Trophoblast cell (in vitro differentiated cells and primary cell): Measurements from ENCODE around the gene PANK1.

Source experiments
- DNase-seq, 2 donors: peaks; one replicate each; pipeline ENCODE4 v3.0.0-alpha.2; 2016
- H2AFZ ChIP-seq: 2 replicates; pipeline ENCODE4 v1.6.1; 2013; ENCODE audit warnings: low read length, moderate library complexity, mild to moderate bottlenecking; ENCODE audit not compliant: insufficient read depth, poor library complexity
- H2AK5ac ChIP-seq: 2 replicates; pipeline ENCODE4 v1.6.1; 2013; ENCODE audit warnings: mild to moderate bottlenecking, low read length
- H2BK120ac ChIP-seq: 2 replicates; pipeline ENCODE4 v1.6.1; 2013; ENCODE audit warnings: low read length, mild to moderate bottlenecking, moderate library complexity; ENCODE audit not compliant: insufficient read depth, poor library complexity
- H2BK12ac ChIP-seq: 2 replicates; pipeline ENCODE4 v1.6.1; 2013; ENCODE audit warnings: mild to moderate bottlenecking, low read length, moderate library complexity
- H2BK5ac ChIP-seq: 2 replicates; pipeline ENCODE4 v1.6.1; 2013; ENCODE audit warnings: low read length, low read depth, moderate library complexity, mild to moderate bottlenecking; ENCODE audit not compliant: poor library complexity
- H3K14ac ChIP-seq: 2 replicates; pipeline ENCODE4 v1.6.1; 2013; ENCODE audit warnings: mild to moderate bottlenecking, low read length
- H3K18ac ChIP-seq: 2 replicates; pipeline ENCODE4 v1.6.1; 2013; ENCODE audit warnings: mild to moderate bottlenecking, low read length
- H3K23ac ChIP-seq: 2 replicates; pipeline ENCODE4 v1.6.1; 2013; ENCODE audit warnings: low read length
- H3K27ac ChIP-seq: 2 replicates; pipeline ENCODE4 v1.5.1; 2013; ENCODE audit warnings: low read depth, mild to moderate bottlenecking, inconsistent platforms, low read length, moderate library complexity
- H3K27me3 ChIP-seq: 2 replicates; pipeline ENCODE4 v1.6.1; 2013; ENCODE audit warnings: inconsistent platforms, mild to moderate bottlenecking, low read length, moderate library complexity; ENCODE audit not compliant: insufficient read depth
- H3K36me3 ChIP-seq, 2 experiments: 1 replicate in 1 of 2; 2 replicates in 1 of 2; pipeline ENCODE4 v1.6.1; 2013; ENCODE audit warnings: low read length in 2 of 2, mild to moderate bottlenecking in 2 of 2, moderate library complexity in 1 of 2; ENCODE audit not compliant: insufficient read depth in 2 of 2, control insufficient read depth in 1 of 2
- H3K4ac ChIP-seq: 2 replicates; pipeline ENCODE4 v1.6.1; 2013; ENCODE audit warnings: low read depth, mild to moderate bottlenecking, low read length, moderate library complexity
- H3K4me1 ChIP-seq, 2 experiments: 1 replicate in 1 of 2; 2 replicates in 1 of 2; pipeline ENCODE4 v1.6.1; 2013; ENCODE audit warnings: low read length in 2 of 2, mild to moderate bottlenecking in 2 of 2, moderate library complexity in 1 of 2; ENCODE audit not compliant: insufficient read depth in 2 of 2, control insufficient read depth in 1 of 2
- H3K4me2 ChIP-seq: 2 replicates; pipeline ENCODE4 v1.6.1; 2013; ENCODE audit warnings: inconsistent platforms, mild to moderate bottlenecking, low read length, moderate library complexity
- H3K4me3 ChIP-seq: 2 replicates; pipeline ENCODE4 v1.5.1; 2013; ENCODE audit warnings: mild to moderate bottlenecking, low read depth, low read length, inconsistent platforms
- H3K79me1 ChIP-seq: one replicate; pipeline ENCODE4 v1.6.1; 2013; ENCODE audit warnings: low read length
- H3K79me2 ChIP-seq: 2 replicates; pipeline ENCODE4 v1.6.1; 2013; ENCODE audit warnings: low read length, mild to moderate bottlenecking; ENCODE audit not compliant: control insufficient read depth, insufficient read depth, poor library complexity
- H3K9ac ChIP-seq: 2 replicates; pipeline ENCODE4 v1.6.1; 2013; ENCODE audit warnings: mild to moderate bottlenecking, low read length
- H3K9me3 ChIP-seq: 2 replicates; pipeline ENCODE4 v1.6.1; 2013; ENCODE audit warnings: low read depth, mild to moderate bottlenecking, control low read depth, inconsistent platforms, low read length; ENCODE audit not compliant: insufficient read depth
- H4K12ac ChIP-seq: 2 replicates; pipeline ENCODE4 v1.6.1; 2013; ENCODE audit warnings: low read depth, mild to moderate bottlenecking, low read length, moderate library complexity
- H4K8ac ChIP-seq: 2 replicates; pipeline ENCODE4 v1.6.1; 2013; ENCODE audit warnings: low read depth, mild to moderate bottlenecking, low read length, moderate library complexity
- H4K91ac ChIP-seq: one replicate; pipeline ENCODE4 v1.6.1; 2013; ENCODE audit warnings: low read depth, mild to moderate bottlenecking, low read length, moderate library complexity
- WGBS: extraction: QIAGEN DNeasy Blood & Tissue Kit; methylation state at CpG from one replicate; pipeline ENCODE4 v1.1.7; 2013; ENCODE audit warnings: missing lambda C conversion rate; ENCODE audit not compliant: insufficient read length, insufficient coverage; ENCODE audit errors: extremely low coverage; 5-methylcytosine and 5-hydroxymethylcytosine counted together

PANK1 gene

DNA sequence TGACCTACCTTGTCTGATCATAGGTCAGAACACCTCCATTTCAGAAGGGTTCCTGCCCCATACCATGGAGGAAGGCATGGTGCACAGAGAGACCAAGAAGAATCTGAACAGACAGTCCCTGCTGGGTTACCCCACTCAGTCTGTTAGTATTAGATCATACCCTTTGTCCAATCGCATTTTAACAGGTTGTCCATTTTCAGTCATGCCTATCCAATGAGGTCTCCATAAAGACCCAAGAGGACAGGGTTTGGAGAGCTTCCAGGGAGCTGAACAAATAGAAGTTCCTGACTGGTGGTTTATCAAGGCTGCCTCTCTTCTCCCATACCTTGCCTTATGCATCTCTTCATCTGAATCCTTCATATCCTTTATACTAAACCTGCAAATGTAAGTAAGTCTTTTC lies 88.4 kb downstream of the PANK1 start:
- WGBS, result no CpG with 5 or more reads among the region's 1 CpG
- H3K4ac ChIP-seq, result no peak overlapping the region
- no peak overlapping the region for H2AFZ ChIP-seq
- no peak overlapping the region for H3K23ac ChIP-seq
- H2BK12ac ChIP-seq, result no peak overlapping the region
- no peak overlapping the region for H3K4me3 ChIP-seq
- H3K18ac ChIP-seq, result no peak overlapping the region
- no peak overlapping the region for H4K8ac ChIP-seq
- no peak overlapping the region for H3K27ac ChIP-seq
- H2BK5ac ChIP-seq, result no peak overlapping the region
- no peak overlapping the region for H3K14ac ChIP-seq
- H3K4me2 ChIP-seq, result no peak overlapping the region
- no peak overlapping the region for H2BK120ac ChIP-seq
- H3K79me2 ChIP-seq, result no peaks in the 10 kb centered on the region
- H3K36me3 ChIP-seq, result no peaks in the 10 kb centered on the region
- H4K91ac ChIP-seq, result no peak overlapping the region
- no peaks in the 10 kb centered on the region for H3K27me3 ChIP-seq
- no peak overlapping the region for H3K9ac ChIP-seq
- no peak overlapping the region for H2AK5ac ChIP-seq
- H3K4me1 ChIP-seq, result no peaks in the 10 kb centered on the region
- H4K12ac ChIP-seq, result no peak overlapping the region
- H3K79me1 ChIP-seq, result no peaks in the 10 kb centered on the region
- H3K9me3 ChIP-seq, result no peaks in the 10 kb centered on the region
- no peak for DNase-seq

DNA sequence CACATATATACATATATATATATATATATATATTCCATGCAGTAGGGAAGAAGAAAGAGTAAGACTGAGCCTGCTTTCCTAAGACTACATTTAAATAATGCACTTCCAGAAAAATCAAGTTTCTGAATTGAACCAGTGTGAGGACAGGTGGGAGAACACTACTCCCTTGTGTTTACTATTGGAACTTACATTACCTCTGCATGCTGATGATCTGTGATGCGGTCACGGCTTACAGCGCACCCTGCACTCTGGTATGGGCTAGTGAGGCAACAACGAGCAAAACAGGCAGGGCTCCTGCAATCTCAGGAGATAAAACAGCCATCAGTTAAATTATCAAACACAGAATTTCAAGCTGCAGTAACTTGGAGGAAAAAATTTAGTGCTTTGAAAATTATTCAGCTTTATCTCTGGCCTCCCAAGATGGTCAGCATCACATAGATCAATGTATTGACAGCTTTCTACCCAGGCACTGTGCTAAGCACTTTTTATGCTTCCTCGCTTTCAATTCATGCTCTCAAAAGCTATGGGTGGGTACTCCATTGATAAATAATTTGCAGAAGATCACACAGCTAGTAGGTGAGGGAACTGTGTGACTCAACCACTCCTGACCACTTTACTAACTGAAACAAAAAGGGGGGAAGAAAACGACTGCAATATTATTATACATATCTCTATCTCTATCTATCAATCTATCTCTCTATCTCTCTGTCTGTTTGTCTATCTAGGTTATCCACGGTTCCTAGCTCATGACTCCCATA lies 89.2 kb downstream of the PANK1 start:
- no peak overlapping the region for H3K27ac ChIP-seq
- no peak overlapping the region for H3K4me3 ChIP-seq
- no peak overlapping the region for H3K9ac ChIP-seq
- H2BK120ac ChIP-seq, result no peak overlapping the region
- no CpG with 5 or more reads among the region's 7 CpGs for WGBS
- no peak overlapping the region for H2AFZ ChIP-seq
- no peaks in the 10 kb centered on the region for H3K27me3 ChIP-seq
- no peaks in the 10 kb centered on the region for H3K79me2 ChIP-seq
- H2AK5ac ChIP-seq, result no peak overlapping the region
- H3K14ac ChIP-seq, result no peak overlapping the region
- no peak overlapping the region for H4K91ac ChIP-seq
- H4K12ac ChIP-seq, result no peak overlapping the region
- no peaks in the 10 kb centered on the region for H3K4me1 ChIP-seq
- H2BK12ac ChIP-seq, result no peak overlapping the region
- no peak overlapping the region for H2BK5ac ChIP-seq
- no peak overlapping the region for H3K23ac ChIP-seq
- H3K4me2 ChIP-seq, result no peak overlapping the region
- no peaks in the 10 kb centered on the region for H3K9me3 ChIP-seq
- H3K79me1 ChIP-seq, result no peaks in the 10 kb centered on the region
- no peak overlapping the region for H3K18ac ChIP-seq
- no peak overlapping the region for H4K8ac ChIP-seq
- no peaks in the 10 kb centered on the region for H3K36me3 ChIP-seq
- DNase-seq, result peak; percentile 44 to 62
- H3K4ac ChIP-seq, result no peak overlapping the region

DNA sequence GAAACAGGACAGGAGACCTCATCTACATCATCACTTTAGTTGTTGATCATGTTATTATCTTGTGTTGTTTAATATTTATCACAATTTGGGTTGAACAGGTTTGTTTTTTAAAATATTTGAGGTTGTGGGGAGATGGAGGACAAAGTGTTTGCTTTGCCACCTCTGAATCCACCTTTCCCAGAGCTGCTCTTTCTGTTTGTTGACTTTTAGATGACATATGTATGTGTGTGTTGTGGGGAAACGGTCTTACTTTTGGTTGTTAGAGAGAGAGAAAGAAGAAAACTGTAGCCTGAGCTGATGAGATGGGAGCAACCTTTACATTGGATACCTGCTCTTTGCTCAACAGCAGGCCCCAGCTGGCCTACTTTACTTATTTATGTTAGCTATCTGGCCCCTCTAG lies 90.6 kb downstream of the PANK1 start:
- Histone ChIP-seq H2BK12ac (no peak overlapping the region), H3K4me2 (no peak overlapping the region), H2BK5ac (no peak overlapping the region), H3K79me1 (no peaks in the 10 kb centered on the region), H3K36me3 (no peaks in the 10 kb centered on the region), H3K9ac (no peak overlapping the region), H2BK120ac (no peak overlapping the region), H3K27me3 (no peaks in the 10 kb centered on the region), H3K79me2 (no peaks in the 10 kb centered on the region), H3K27ac (no peak overlapping the region), H4K91ac (no peak overlapping the region), H4K8ac (no peak overlapping the region), H3K14ac (no peak overlapping the region), H3K9me3 (no peaks in the 10 kb centered on the region), H3K18ac (no peak overlapping the region), H2AK5ac (no peak overlapping the region), H3K4ac (no peak overlapping the region), H3K4me1 (no peaks in the 10 kb centered on the region), H3K4me3 (no peak overlapping the region), H3K23ac (no peak overlapping the region), H2AFZ (no peak overlapping the region), H4K12ac (no peak overlapping the region)
- no CpG with 5 or more reads among the region's 1 CpG for WGBS
- no peak for DNase-seq

DNA sequence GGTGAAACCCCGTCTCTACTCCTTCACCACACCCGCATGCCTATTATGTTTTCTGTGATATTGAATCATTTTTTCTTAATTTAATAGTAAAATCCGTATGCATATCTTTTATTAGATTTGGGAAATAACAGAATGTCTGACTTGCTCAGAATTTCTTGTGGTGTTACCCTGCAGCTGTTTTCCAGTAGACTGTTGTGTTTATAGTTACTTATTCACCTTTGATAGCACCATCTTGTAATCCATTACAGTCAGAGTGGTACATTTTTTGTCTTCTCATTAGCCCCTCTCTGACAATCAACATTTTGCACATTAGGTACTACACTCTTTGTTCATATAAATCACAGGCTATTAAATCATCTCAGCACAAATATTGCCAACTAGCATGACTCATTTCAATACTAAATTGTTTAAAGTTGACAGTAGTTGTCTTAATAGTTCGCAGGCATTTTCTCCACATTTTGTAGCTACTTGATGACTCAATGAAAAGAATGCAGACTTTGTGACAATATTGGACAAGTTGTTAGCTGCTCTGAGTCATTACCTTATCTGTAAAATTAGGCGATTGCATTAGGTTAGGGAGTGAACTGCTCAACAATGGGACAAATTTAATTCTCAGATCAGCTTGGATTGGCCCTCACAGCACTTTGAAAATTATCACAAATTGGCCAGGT lies 91.8 kb downstream of the PANK1 start:
- WGBS, result no CpG with 5 or more reads among the region's 5 CpGs

More for the DNA sequence above, 91.8 kb downstream of the PANK1 start:
- Histone ChIP-seq H3K79me2 (no peaks in the 10 kb centered on the region), H3K4me3 (no peak overlapping the region), H3K23ac (no peak overlapping the region), H2AFZ (no peak overlapping the region), H4K91ac (no peak overlapping the region), H3K14ac (no peak overlapping the region), H2BK5ac (no peak overlapping the region), H3K4ac (no peak overlapping the region), H3K27ac (no peak overlapping the region), H3K79me1 (no peaks in the 10 kb centered on the region), H3K9ac (no peak overlapping the region), H2AK5ac (no peak overlapping the region), H3K4me1 (no peaks in the 10 kb centered on the region), H2BK12ac (no peak overlapping the region), H3K18ac (no peak overlapping the region), H3K36me3 (no peaks in the 10 kb centered on the region), H4K12ac (no peak overlapping the region), H3K27me3 (no peaks in the 10 kb centered on the region), H3K4me2 (no peak overlapping the region), H4K8ac (no peak overlapping the region), H2BK120ac (no peak overlapping the region), H3K9me3 (no peaks in the 10 kb centered on the region)
- DNase-seq, result peak; percentile 58 to 96
